ENCODE measurements around the gene PHF19. TPM values are rescaled to one million over a fixed set of nuclear protein-coding genes. Genes with fewer than 3 reads are reported as not detected.

The PHF19 gene
- total and polyA plus RNA-seq, 2 experiments from 2014 or later = 7.1 to 40.0 TPM

DNA sequence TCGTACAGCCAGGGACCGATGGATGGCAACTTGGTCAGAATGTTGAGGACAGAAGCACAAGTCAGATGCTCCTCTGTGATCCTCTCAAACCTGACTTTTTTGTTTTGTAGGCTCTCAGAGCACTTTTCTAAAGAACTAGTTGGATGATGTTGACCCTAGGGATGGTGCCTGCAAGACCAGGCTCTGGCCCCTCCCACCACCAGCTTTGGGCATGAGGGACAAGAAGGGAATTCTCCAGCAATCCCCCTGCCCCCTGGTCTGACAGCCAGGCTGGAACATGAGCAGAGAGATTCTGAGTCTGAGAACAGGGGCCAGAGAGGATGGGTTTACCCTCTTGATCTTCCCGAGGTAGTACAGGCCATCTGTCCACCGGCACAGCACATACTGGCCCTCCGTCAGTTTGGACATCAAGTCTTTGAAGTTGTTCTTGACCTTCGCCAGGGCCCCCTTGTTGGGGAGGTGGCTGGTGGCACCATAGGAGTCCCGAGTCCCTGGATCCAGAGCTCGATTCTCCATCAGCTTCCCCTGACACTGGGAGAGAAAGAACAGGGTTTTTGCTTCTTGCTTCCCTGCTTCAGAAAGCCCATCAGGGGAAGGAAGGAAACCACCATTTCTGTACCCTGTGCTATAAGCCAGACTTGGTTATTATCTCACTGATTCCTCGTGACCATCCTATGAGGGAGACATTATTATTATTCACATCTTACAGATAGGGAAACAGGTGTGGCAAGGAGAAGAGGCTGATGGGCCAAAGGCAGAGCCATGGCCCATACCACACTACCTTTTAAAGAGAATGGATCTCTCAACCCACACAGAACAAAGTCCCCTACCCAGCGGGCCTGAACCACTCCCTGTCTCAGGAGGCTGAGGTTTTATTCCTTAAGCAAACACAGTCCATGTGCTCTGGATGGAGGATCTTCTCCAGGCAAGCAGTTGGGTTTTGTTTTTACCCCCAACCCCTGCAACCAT is 2.5 kb downstream of the PHF19 start:
- H3K27ac ChIP-seq = no peak overlapping the region
- no peaks in the 10 kb centered on the region for H3K4me1 ChIP-seq (ENCODE audit: low read depth)
- H3K36me3 ChIP-seq = no peaks in the 10 kb centered on the region
- H3K9me3 ChIP-seq (ENCODE audit: low read depth) = no peaks in the 10 kb centered on the region
- DNase-seq (ENCODE audit: low read depth in 1 of 2, low spot score in 1 of 2) = no peak
- no peak overlapping the region for H3K4me3 ChIP-seq
- H3K27me3 ChIP-seq = peaks cover 23% of the 10 kb centered on the region
- TF ChIP-seq, protein P1, sequence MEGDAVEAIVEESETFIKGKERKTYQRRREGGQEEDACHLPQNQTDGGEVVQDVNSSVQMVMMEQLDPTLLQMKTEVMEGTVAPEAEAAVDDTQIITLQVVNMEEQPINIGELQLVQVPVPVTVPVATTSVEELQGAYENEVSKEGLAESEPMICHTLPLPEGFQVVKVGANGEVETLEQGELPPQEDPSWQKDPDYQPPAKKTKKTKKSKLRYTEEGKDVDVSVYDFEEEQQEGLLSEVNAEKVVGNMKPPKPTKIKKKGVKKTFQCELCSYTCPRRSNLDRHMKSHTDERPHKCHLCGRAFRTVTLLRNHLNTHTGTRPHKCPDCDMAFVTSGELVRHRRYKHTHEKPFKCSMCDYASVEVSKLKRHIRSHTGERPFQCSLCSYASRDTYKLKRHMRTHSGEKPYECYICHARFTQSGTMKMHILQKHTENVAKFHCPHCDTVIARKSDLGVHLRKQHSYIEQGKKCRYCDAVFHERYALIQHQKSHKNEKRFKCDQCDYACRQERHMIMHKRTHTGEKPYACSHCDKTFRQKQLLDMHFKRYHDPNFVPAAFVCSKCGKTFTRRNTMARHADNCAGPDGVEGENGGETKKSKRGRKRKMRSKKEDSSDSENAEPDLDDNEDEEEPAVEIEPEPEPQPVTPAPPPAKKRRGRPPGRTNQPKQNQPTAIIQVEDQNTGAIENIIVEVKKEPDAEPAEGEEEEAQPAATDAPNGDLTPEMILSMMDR (IDR thresholded peaks at IDR 0.05; ENCODE audit: low read depth, low read length) = no peak

DNA sequence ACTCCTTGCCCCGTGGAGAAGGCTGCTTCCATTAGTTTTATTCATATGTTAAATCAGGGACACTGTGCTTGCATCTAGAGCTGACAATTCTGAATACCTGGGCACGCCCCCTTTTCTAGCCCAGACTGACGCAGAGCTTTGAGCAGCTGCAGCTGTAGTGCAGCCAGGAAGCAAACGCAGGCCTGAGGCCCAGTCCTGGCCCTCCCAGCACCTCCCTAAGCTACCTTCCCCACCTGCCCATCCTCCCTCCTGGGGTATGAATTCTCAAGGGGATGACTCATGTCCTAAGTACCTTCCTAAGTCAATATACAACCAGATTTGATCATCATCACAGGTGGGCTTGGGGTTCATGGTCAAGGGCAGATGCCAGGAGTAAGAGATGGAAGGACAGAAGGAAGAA is 3.5 kb downstream of the PHF19 start:
- DNase-seq (ENCODE audit: low read depth in 1 of 2, low spot score in 1 of 2) = no peak
- no peaks in the 10 kb centered on the region for H3K4me1 ChIP-seq (ENCODE audit: low read depth)
- H3K4me3 ChIP-seq = no peak overlapping the region
- peaks cover 13% of the 10 kb centered on the region for H3K27me3 ChIP-seq
- TF ChIP-seq, protein P1 (IDR thresholded peaks at IDR 0.05; ENCODE audit: low read depth, low read length) = no peak
- no peaks in the 10 kb centered on the region for H3K9me3 ChIP-seq (ENCODE audit: low read depth)
- no peaks in the 10 kb centered on the region for H3K36me3 ChIP-seq
- no peak overlapping the region for H3K27ac ChIP-seq

DNA sequence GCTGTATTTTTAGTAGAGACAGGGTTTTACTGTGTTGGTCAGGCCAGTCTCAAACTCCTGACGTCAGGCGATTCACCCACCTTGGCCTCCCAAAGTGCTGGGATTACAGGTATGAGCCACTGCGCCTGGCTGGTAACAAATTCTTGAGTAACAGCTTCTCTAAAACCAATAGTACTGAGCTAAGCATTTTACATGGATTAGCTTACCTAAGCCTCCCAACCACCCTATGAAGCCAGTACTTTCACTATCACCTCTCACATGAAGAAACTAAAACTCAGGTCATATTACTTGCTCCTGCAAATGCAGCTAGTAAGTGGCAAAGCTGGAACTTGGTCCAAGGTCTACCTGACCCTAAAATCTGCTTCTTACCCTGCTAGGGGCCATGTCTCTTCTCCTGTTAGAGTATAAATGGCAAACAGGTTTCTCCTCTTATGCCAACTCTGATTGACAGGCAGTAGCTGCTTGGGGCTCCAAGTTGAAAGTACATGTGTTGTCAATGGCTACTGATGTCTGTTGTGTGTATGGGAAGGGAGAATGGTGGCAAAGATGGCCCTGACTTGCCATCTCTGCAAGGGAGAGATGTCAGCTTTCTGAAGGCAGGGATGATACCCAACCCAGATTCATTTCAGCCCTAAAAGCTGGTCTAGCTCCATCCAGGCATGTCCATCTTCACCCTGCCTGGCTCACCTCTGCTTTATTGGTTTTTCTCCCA is 4.0 kb downstream of the PHF19 start:
- DNase-seq (ENCODE audit: low read depth in 1 of 2, low spot score in 1 of 2) = no peak
- Histone ChIP-seq H3K27ac (no peak overlapping the region), H3K27me3 (peaks cover 7% of the 10 kb centered on the region), H3K36me3 (no peaks in the 10 kb centered on the region), H3K4me3 (no peak overlapping the region), H3K9me3 (ENCODE audit: low read depth) (no peaks in the 10 kb centered on the region), H3K4me1 (ENCODE audit: low read depth) (no peaks in the 10 kb centered on the region)
- TF ChIP-seq, protein P1 (IDR thresholded peaks at IDR 0.05; ENCODE audit: low read depth, low read length) = no peak

DNA sequence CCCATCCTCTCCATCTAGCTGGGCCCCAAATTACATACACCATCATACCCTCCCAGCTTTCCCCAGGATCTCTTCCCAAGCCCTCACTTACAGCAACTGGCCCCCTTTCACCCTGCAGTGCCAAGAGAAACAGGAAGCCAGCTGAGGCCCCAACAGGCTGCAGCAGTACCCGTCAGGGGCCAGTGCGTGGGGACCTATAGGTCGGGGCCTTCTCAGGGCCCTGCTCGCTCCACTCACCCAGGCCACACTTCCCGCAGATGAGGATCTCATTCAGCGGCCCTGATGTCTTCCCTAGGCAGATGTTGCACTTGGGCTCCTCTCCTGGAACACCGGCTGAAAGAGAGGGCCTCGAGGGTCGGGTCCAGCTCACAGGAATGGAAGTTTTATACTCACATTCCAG is 6.8 kb downstream of the PHF19 start:
- TF ChIP-seq, protein P1 (IDR thresholded peaks at IDR 0.05; ENCODE audit: low read depth, low read length) = no peak
- Histone ChIP-seq H3K27me3 (no peaks in the 10 kb centered on the region), H3K4me1 (ENCODE audit: low read depth) (no peaks in the 10 kb centered on the region), H3K36me3 (no peaks in the 10 kb centered on the region), H3K4me3 (no peak overlapping the region), H3K9me3 (ENCODE audit: low read depth) (no peaks in the 10 kb centered on the region), H3K27ac (no peak overlapping the region)
- DNase-seq (ENCODE audit: low read depth in 1 of 2, low spot score in 1 of 2) = no peak

DNA sequence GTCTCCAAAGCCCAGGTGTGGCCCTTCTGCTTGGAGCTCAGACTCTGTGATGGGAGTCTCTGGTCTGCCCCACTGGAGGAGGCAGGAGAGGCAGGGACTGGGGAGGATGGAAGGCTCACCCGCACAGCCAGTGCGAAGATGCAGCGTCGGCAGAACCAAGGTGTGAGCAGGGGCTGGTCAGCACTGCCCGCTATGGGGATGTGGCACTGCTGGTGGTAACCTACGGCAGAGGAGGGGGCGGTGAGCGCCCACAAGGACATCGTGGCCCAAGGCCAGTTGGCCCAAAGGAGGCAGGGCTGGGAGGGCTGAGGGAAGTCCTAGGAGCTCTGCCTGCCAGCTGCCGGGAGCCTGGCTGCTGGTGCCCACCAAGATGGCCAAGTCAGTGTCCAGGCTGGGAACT is 7.3 kb downstream of the PHF19 start:
- Histone ChIP-seq H3K9me3 (ENCODE audit: low read depth) (no peaks in the 10 kb centered on the region), H3K36me3 (no peaks in the 10 kb centered on the region), H3K27me3 (no peaks in the 10 kb centered on the region), H3K4me3 (no peak overlapping the region), H3K4me1 (ENCODE audit: low read depth) (no peaks in the 10 kb centered on the region), H3K27ac (no peak overlapping the region)
- TF ChIP-seq, protein P1 (IDR thresholded peaks at IDR 0.05; ENCODE audit: low read depth, low read length) = no peak
- DNase-seq (ENCODE audit: low read depth in 1 of 2, low spot score in 1 of 2) = no peak

Data from cardiac muscle cell (in vitro differentiated cells and primary cell).